GM19468 (cell line): ENCODE data around the gene RBBP6.

Experiments used
- ATAC-seq: cut with Tn5 transposase; IDR thresholded peaks from one replicate; pipeline ENCODE4 v1.9.1; 2021; ENCODE audit warnings: mild to moderate bottlenecking, moderate library complexity, moderate number of reproducible peaks; ENCODE audit not compliant: unreplicated experiment; ENCODE audit errors: extremely low read depth

Gene RBBP6

GRCh38 chr16:24522751-24523150 is 16.6 kb upstream of the RBBP6 start:
- ATAC-seq = no peak

- ATAC-seq = no peak
Observed at GRCh38 chr16:24523569-24523968, 15.8 kb upstream of the RBBP6 start.

GRCh38 chr16:24524855-24525677 is 14.3 kb upstream of the RBBP6 start:
- ATAC-seq = no peak

GRCh38 chr16:24525970-24526559 is 13.3 kb upstream of the RBBP6 start:
- no peak for ATAC-seq

GRCh38 chr16:24526701-24527495 is 12.5 kb upstream of the RBBP6 start:
- ATAC-seq = no peak

- ATAC-seq = no peak
Observed at GRCh38 chr16:24531166-24531565, 8.2 kb upstream of the RBBP6 start.

GRCh38 chr16:24534620-24535019 is 4.7 kb upstream of the RBBP6 start:
- no peak for ATAC-seq

- ATAC-seq = no peak
Observed at GRCh38 chr16:24535827-24536226, 3.5 kb upstream of the RBBP6 start.

GRCh38 chr16:24536671-24537070 is 2.7 kb upstream of the RBBP6 start:
- no peak for ATAC-seq

- ATAC-seq = no peak
Observed at GRCh38 chr16:24537474-24538337, 1.7 kb upstream of the RBBP6 start.

GRCh38 chr16:24538756-24539294 is 541 bp upstream of the RBBP6 start:
- ATAC-seq = no peak

GRCh38 chr16:24539850-24540601 is 660 bp downstream of the RBBP6 start:
- no peak for ATAC-seq

- ATAC-seq = no peak
Observed at GRCh38 chr16:24540602-24541210, 1.3 kb downstream of the RBBP6 start.

- ATAC-seq = no peak
Observed at GRCh38 chr16:24541233-24541933, 2.0 kb downstream of the RBBP6 start.

GRCh38 chr16:24543949-24544348 is 4.6 kb downstream of the RBBP6 start:
- no peak for ATAC-seq

GRCh38 chr16:24544640-24545039 is 5.3 kb downstream of the RBBP6 start:
- ATAC-seq = no peak

- no peak for ATAC-seq
Observed at GRCh38 chr16:24550295-24550694, 10.9 kb downstream of the RBBP6 start.

- no peak for ATAC-seq
Observed at GRCh38 chr16:24552705-24553246, 13.4 kb downstream of the RBBP6 start.
